ENCODE measurements around the gene OPHN1.

GRCh38 chrX:68402094-68402493 is 31.2 kb downstream of the OPHN1 start:
- no peak for TF ChIP-seq CTCF (IDR thresholded peaks at IDR 0.05; ENCODE audit: low read depth, low read length, poor library complexity, severe bottlenecking)
- no peak for TF ChIP-seq EZH2phosphoT487 (IDR thresholded peaks at IDR 0.05; ENCODE audit: borderline replicate concordance, low read length)

All from DOHH2 (cell line).